ENCODE data around the gene PLCH1. TPM values are rescaled to one million over a fixed set of nuclear protein-coding genes. Genes with fewer than 3 reads are reported as not detected.

Gene PLCH1
- total and polyA plus RNA-seq, 2 of the 13 experiments (the other 11 are each of a cell fraction or from before 2014, with no cell fraction given): 2.0 to 3.0 TPM

GRCh38 chr3:155780291-155780690, 35.4 kb upstream of the PLCH1 start:
- FAIRE-seq: no peak
- no peak overlapping the region for H3K4me3 ChIP-seq (replicated peaks in 1 of 3; ENCODE audit: insufficient read depth in 1 of 3, low read depth in 2 of 3, low read length in 3 of 3)

GRCh38 chr3:155778462-155778861, 33.6 kb upstream of the PLCH1 start:
- Histone ChIP-seq H3K27ac (ENCODE audit: extremely low read length, insufficient read depth, low read length) (no peak overlapping the region), H3K4me3 (replicated peaks in 1 of 3; ENCODE audit: insufficient read depth in 1 of 3, low read depth in 2 of 3, low read length in 3 of 3) (no peak overlapping the region), H3K4me2 (ENCODE audit: low read depth, low read length) (no peak overlapping the region), H2AFZ (ENCODE audit: low read length) (no peak overlapping the region), H3K4me1 (ENCODE audit: insufficient read depth, low read length) (no peaks in the 10 kb centered on the region), H3K36me3 (replicated peaks in 1 of 2; ENCODE audit: control insufficient read depth in 1 of 2, insufficient read depth in 2 of 2, low read length in 2 of 2) (peaks cover 0 to 25% of the 10 kb centered on the region in 2 experiments; a peak in 3 of 5 replicates), H4K20me1 (ENCODE audit: insufficient read depth, low read length) (no peaks in the 10 kb centered on the region), H3K27me3 (ENCODE audit: control insufficient read depth in 1 of 2, insufficient read depth in 2 of 2, low read length in 2 of 2) (no peaks in the 10 kb centered on the region), H3K9ac (ENCODE audit: insufficient read depth, low read depth, low read length) (no peak overlapping the region), H3K79me2 (ENCODE audit: insufficient read depth, low read length) (no peaks in the 10 kb centered on the region), H3K9me3 (ENCODE audit: low read length) (no peaks in the 10 kb centered on the region)
- DNase-seq (ENCODE audit: low spot score) (no peak), FAIRE-seq (no peak), ATAC-seq (no peak)
- intact Hi-C loops (cut with micrococcal nuclease; ENCODE audit: unreplicated experiment): no loop called here
- BruUV-seq (replicated peaks): no TSS peak
- ChIA-PET POLR2A (no interaction called here), CTCF (ENCODE audit: low intra/inter-chr PET ratio, low total read pairs) (no interaction called here)
- TF ChIP-seq NFE2L2 (IDR thresholded peaks at IDR 0.05; ENCODE audit: low read length) (no peak), HNF4A (CRISPR knock-in tag; IDR thresholded peaks at IDR 0.05) (no peak), TEF (CRISPR knock-in tag; IDR thresholded peaks at IDR 0.05) (no peak), HIC2 (CRISPR knock-in tag; IDR thresholded peaks at IDR 0.05; ENCODE audit: low read depth) (no peak), AHR (CRISPR knock-in tag; IDR thresholded peaks at IDR 0.05) (no peak)
- in situ Hi-C loops (cut with HindIII; ENCODE audit: extremely low pct_ligation_motif_present, low pct_unique_long_range_greater_than_20kb): no loop called here

More at GRCh38 chr3:155780291-155780690, 35.4 kb upstream of the PLCH1 start:
- H3K4me2 ChIP-seq (ENCODE audit: low read depth, low read length): no peak overlapping the region
- no peaks in the 10 kb centered on the region for H3K79me2 ChIP-seq (ENCODE audit: insufficient read depth, low read length)
- no peak overlapping the region for H2AFZ ChIP-seq (ENCODE audit: low read length)
- H4K20me1 ChIP-seq (ENCODE audit: insufficient read depth, low read length): no peaks in the 10 kb centered on the region
- ChIA-PET POLR2A (no interaction called here), CTCF (ENCODE audit: low intra/inter-chr PET ratio, low total read pairs) (no interaction called here)
- ATAC-seq: no peak
- H3K36me3 ChIP-seq (replicated peaks in 1 of 2; ENCODE audit: control insufficient read depth in 1 of 2, insufficient read depth in 2 of 2, low read length in 2 of 2): peaks cover 0 to 15% of the 10 kb centered on the region in 2 experiments; a peak in 2 of 5 replicates
- no peak overlapping the region for H3K9ac ChIP-seq (ENCODE audit: insufficient read depth, low read depth, low read length)
- no peaks in the 10 kb centered on the region for H3K27me3 ChIP-seq (ENCODE audit: control insufficient read depth in 1 of 2, insufficient read depth in 2 of 2, low read length in 2 of 2)
- no peak overlapping the region for H3K27ac ChIP-seq (ENCODE audit: extremely low read length, insufficient read depth, low read length)
- intact Hi-C loops (cut with micrococcal nuclease; ENCODE audit: unreplicated experiment) (no loop called here), in situ Hi-C loops (cut with HindIII; ENCODE audit: extremely low pct_ligation_motif_present, low pct_unique_long_range_greater_than_20kb) (no loop called here)
- no peaks in the 10 kb centered on the region for H3K9me3 ChIP-seq (ENCODE audit: low read length)
- no TSS peak for BruUV-seq (replicated peaks)
- TF ChIP-seq ZSCAN31 (CRISPR knock-in tag; IDR thresholded peaks at IDR 0.05; ENCODE audit: low read depth): no peak
- TF ChIP-seq LCORL (IDR thresholded peaks at IDR 0.05): 0 out of 2 replicates have a peak, but pooled peaks have one; percentile 37
- no peak for TF ChIP-seq LCORL (CRISPR knock-in tag; IDR thresholded peaks at IDR 0.05)
- H3K4me1 ChIP-seq (ENCODE audit: insufficient read depth, low read length): no peaks in the 10 kb centered on the region
- no peak for DNase-seq (ENCODE audit: low spot score)

Measured in HepG2 (cell line).